KMS-11 (cell line): Measurements from ENCODE around the gene SLC2A5.

ENCODE experiments used
- H2AFZ ChIP-seq: fragments of 200-600 bp; sonication (generic); 2 replicates; pipeline ENCODE4 v1.6.1; 2016; ENCODE audit warnings: antibody characterized with exemption, mixed run types, low read depth
- H3K27ac ChIP-seq: fragments of 200-600 bp; sonication (generic); 2 replicates; pipeline ENCODE4 v1.6.1; 2016; ENCODE audit warnings: mild to moderate bottlenecking, mixed run types
- H3K27me3 ChIP-seq: fragments of 200-600 bp; sonication (generic); 2 replicates; pipeline ENCODE4 v1.6.1; 2017; ENCODE audit warnings: mild to moderate bottlenecking, low read depth, mixed run types, moderate library complexity; ENCODE audit not compliant: insufficient read depth
- H3K36me3 ChIP-seq: fragments of 200-600 bp; sonication (generic); 2 replicates; pipeline ENCODE4 v1.6.1; 2017; ENCODE audit warnings: mild to moderate bottlenecking, mixed run types; ENCODE audit not compliant: insufficient read depth
- H3K4me1 ChIP-seq: fragments of 200-600 bp; sonication (generic); 2 replicates; pipeline ENCODE4 v1.6.1; 2016; ENCODE audit warnings: mild to moderate bottlenecking, low read depth, mixed run types; ENCODE audit not compliant: poor library complexity, severe bottlenecking
- H3K4me2 ChIP-seq: fragments of 200-600 bp; sonication (generic); 2 replicates; pipeline ENCODE4 v1.7.0; 2016; ENCODE audit warnings: mild to moderate bottlenecking, mixed run types
- H3K4me3 ChIP-seq: fragments of 200-600 bp; sonication (generic); IDR thresholded peaks from 2 replicates; pipeline ENCODE4 v1.6.1; 2017; ENCODE audit warnings: low read depth, low read length, mixed read lengths; ENCODE audit not compliant: insufficient read depth
- H3K79me2 ChIP-seq: fragments of 200-600 bp; sonication (generic); 2 replicates; pipeline ENCODE4 v1.6.1; 2016; ENCODE audit warnings: low read depth, mixed run types; ENCODE audit not compliant: insufficient read depth
- H3K9ac ChIP-seq: fragments of 200-600 bp; sonication (generic); 2 replicates; pipeline ENCODE4 v1.6.1; 2016; ENCODE audit warnings: mild to moderate bottlenecking, mixed run types
- H4K20me1 ChIP-seq: fragments of 200-600 bp; sonication (generic); 2 replicates; pipeline ENCODE4 v1.6.1; 2016; ENCODE audit warnings: mild to moderate bottlenecking, mixed run types; ENCODE audit not compliant: insufficient read depth
- TF ChIP-seq, protein P1 (sequence below): fragments of 200-600 bp; sonication (generic); conservative IDR thresholded peaks from 2 replicates; pipeline ENCODE4 v1.6.1; 2017; ENCODE audit warnings: low read depth, mild to moderate bottlenecking, antibody characterized with exemption, low read length, moderate library complexity, mixed read lengths

The SLC2A5 gene

DNA sequence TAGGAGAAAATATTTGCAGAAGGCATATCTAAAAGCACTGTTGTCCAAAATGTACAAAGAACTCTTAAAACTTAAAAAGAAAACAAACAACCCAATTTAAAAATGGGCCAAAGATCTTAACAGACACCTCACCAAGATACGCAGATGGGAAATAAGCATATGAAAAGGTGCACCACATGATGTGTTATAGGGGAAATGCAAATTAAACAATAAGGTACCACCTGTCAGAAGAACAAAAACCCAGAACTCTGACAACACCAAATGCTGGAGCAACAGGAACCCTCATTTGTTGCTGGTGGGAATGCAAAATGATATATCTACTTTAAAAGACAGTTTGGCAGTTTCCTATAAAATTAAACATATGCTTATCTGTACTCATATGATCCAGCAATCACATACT, 18.1 kb downstream of the SLC2A5 start:
- Histone ChIP-seq H3K4me1 (no peaks in the 10 kb centered on the region), H3K27ac (no peak overlapping the region), H2AFZ (no peak overlapping the region), H4K20me1 (no peaks in the 10 kb centered on the region), H3K36me3 (no peaks in the 10 kb centered on the region), H3K9ac (no peak overlapping the region), H3K79me2 (no peaks in the 10 kb centered on the region), H3K4me2 (no peak overlapping the region), H3K4me3 (no peak overlapping the region), H3K27me3 (no peaks in the 10 kb centered on the region)
- TF ChIP-seq, protein P1, sequence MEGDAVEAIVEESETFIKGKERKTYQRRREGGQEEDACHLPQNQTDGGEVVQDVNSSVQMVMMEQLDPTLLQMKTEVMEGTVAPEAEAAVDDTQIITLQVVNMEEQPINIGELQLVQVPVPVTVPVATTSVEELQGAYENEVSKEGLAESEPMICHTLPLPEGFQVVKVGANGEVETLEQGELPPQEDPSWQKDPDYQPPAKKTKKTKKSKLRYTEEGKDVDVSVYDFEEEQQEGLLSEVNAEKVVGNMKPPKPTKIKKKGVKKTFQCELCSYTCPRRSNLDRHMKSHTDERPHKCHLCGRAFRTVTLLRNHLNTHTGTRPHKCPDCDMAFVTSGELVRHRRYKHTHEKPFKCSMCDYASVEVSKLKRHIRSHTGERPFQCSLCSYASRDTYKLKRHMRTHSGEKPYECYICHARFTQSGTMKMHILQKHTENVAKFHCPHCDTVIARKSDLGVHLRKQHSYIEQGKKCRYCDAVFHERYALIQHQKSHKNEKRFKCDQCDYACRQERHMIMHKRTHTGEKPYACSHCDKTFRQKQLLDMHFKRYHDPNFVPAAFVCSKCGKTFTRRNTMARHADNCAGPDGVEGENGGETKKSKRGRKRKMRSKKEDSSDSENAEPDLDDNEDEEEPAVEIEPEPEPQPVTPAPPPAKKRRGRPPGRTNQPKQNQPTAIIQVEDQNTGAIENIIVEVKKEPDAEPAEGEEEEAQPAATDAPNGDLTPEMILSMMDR = no peak

GRCh38 chr1:9050803-9051202, 18.6 kb downstream of the SLC2A5 start:
- Histone ChIP-seq H3K4me1 (no peaks in the 10 kb centered on the region), H3K4me3 (no peak overlapping the region), H3K79me2 (no peaks in the 10 kb centered on the region), H3K9ac (no peak overlapping the region), H4K20me1 (no peaks in the 10 kb centered on the region), H3K4me2 (no peak overlapping the region), H3K27ac (no peak overlapping the region), H2AFZ (no peak overlapping the region), H3K36me3 (no peaks in the 10 kb centered on the region), H3K27me3 (no peaks in the 10 kb centered on the region)
- TF ChIP-seq, protein P1 = no peak

- H3K36me3 ChIP-seq = no peaks in the 10 kb centered on the region
- no peak overlapping the region for H2AFZ ChIP-seq
- H4K20me1 ChIP-seq = no peaks in the 10 kb centered on the region
- no peaks in the 10 kb centered on the region for H3K79me2 ChIP-seq
- H3K4me2 ChIP-seq = no peak overlapping the region
- H3K27ac ChIP-seq = no peak overlapping the region
- H3K27me3 ChIP-seq = no peaks in the 10 kb centered on the region
- TF ChIP-seq, protein P1 = no peak
- H3K4me3 ChIP-seq = no peak overlapping the region
- no peaks in the 10 kb centered on the region for H3K4me1 ChIP-seq
- H3K9ac ChIP-seq = no peak overlapping the region
Observed at GRCh38 chr1:9048551-9048950, 20.9 kb downstream of the SLC2A5 start.

DNA sequence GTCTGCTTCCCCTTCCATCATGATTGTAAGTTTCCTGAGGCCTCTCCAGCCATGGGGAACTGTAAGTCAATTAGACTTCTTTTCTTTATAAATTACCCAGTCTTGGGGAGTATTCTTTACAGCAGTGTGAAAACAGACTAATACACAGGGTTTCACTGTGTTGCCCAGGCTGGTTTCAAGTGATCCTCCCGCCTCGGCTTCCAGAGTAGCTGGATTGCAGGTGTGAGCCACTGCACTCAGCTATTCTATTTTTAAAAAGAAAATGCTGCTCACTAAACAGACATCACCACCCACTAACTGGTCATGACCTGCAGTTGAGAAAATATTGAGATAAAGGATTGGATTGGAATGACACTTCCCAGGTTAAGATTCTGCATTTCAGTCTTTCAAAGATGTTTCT, 22.4 kb downstream of the SLC2A5 start:
- no peak overlapping the region for H3K9ac ChIP-seq

More for the DNA sequence above, 22.4 kb downstream of the SLC2A5 start:
- no peaks in the 10 kb centered on the region for H3K79me2 ChIP-seq
- no peaks in the 10 kb centered on the region for H4K20me1 ChIP-seq
- no peak overlapping the region for H3K4me2 ChIP-seq
- H3K27ac ChIP-seq = no peak overlapping the region
- TF ChIP-seq, protein P1 = no peak
- no peak overlapping the region for H3K4me3 ChIP-seq
- H3K4me1 ChIP-seq = no peaks in the 10 kb centered on the region
- no peaks in the 10 kb centered on the region for H3K27me3 ChIP-seq
- no peaks in the 10 kb centered on the region for H3K36me3 ChIP-seq
- no peak overlapping the region for H2AFZ ChIP-seq
